Measurements from ENCODE around the gene SLC4A9.

- TF ChIP-seq, protein P1, sequence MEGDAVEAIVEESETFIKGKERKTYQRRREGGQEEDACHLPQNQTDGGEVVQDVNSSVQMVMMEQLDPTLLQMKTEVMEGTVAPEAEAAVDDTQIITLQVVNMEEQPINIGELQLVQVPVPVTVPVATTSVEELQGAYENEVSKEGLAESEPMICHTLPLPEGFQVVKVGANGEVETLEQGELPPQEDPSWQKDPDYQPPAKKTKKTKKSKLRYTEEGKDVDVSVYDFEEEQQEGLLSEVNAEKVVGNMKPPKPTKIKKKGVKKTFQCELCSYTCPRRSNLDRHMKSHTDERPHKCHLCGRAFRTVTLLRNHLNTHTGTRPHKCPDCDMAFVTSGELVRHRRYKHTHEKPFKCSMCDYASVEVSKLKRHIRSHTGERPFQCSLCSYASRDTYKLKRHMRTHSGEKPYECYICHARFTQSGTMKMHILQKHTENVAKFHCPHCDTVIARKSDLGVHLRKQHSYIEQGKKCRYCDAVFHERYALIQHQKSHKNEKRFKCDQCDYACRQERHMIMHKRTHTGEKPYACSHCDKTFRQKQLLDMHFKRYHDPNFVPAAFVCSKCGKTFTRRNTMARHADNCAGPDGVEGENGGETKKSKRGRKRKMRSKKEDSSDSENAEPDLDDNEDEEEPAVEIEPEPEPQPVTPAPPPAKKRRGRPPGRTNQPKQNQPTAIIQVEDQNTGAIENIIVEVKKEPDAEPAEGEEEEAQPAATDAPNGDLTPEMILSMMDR (IDR thresholded peaks at IDR 0.05) = no peak
- peak in 1 of 3 donors; percentile 47 for TF ChIP-seq POLR2AphosphoS5 (IDR thresholded peaks at IDR 0.05)
These were observed 35.3 kb upstream of the SLC4A9 start for GRCh38 chr5:140324617-140325241.
